GM12878 (cell line): Measurements from ENCODE around the gene NRDE2.
"Not testable (repeated sequence)": the region's sequence is repeated elsewhere in the genome, so short reads cannot be mapped to it uniquely, and the experiment has no call there.

Experiments
- CHD1 ChIP-seq: IDR thresholded peaks from 2 replicates; pipeline ENCODE4 v1.6.1; 2012; ENCODE audit warnings: low read depth, low read length, improper control_type of control experiment
- CTCF ChIP-seq, 3 experiments: IDR thresholded peaks in 2 of 3; conservative IDR thresholded peaks in 1 of 3; 2 replicates each; pipeline ENCODE4 v1.5.1; 2011; ENCODE audit warnings: low read depth in 3 of 3, low read length in 3 of 3, mild to moderate bottlenecking in 3 of 3, control low read depth in 2 of 3, moderate library complexity in 2 of 3, inconsistent platforms in 1 of 3, mixed read lengths in 1 of 3; ENCODE audit not compliant: control insufficient read depth in 2 of 3, insufficient read depth in 1 of 3; ENCODE audit errors: extremely low read depth in 1 of 3
- ELK1 ChIP-seq: IDR thresholded peaks from 2 replicates; pipeline ENCODE4 v1.6.1; 2012; ENCODE audit warnings: low read depth, low read length, improper control_type of control experiment
- POLR2AphosphoS5 ChIP-seq: IDR thresholded peaks from 2 replicates; pipeline ENCODE4 v1.6.1; 2011; ENCODE audit warnings: mild to moderate bottlenecking, low read length, inconsistent platforms
- REST ChIP-seq: IDR thresholded peaks from 2 replicates; pipeline ENCODE4 v1.6.1; 2012; ENCODE audit warnings: mild to moderate bottlenecking, low read depth, low read length
- SMC3 ChIP-seq: IDR thresholded peaks from 2 replicates; pipeline ENCODE4 v1.6.1; 2011; ENCODE audit warnings: low read length, improper control_type of control experiment, borderline replicate concordance
- ZBTB40 ChIP-seq: fragments of 450-650 bp; IDR thresholded peaks from 2 replicates; pipeline ENCODE4 v1.6.1; 2016; ENCODE audit warnings: mild to moderate bottlenecking, moderate library complexity, borderline replicate concordance
- ZNF274 ChIP-seq: IDR thresholded peaks from one replicate; pipeline ENCODE4 v1.8.0; 2011; ENCODE audit not compliant: insufficient read length, insufficient read depth

- TF ChIP-seq ZNF274; CTCF (IDR thresholded peaks at IDR 0.05 in 2 of 3, conservative IDR thresholded peaks at IDR 0.05 in 1 of 3; ENCODE audit: control insufficient read depth in 2 of 3, extremely low read depth in 1 of 3, insufficient read depth in 1 of 3, low read depth in 3 of 3, low read length in 3 of 3); POLR2AphosphoS5; SMC3; ZBTB40; REST; CHD1; ELK1: not testable (repeated sequence)
Measured at GRCh38 chr14:90341232-90341631, 9.5 kb upstream of the NRDE2 start.
